LoVo (cell line): ENCODE results near the gene LACTBL1.
"Not testable (repeated sequence)": the region's sequence is repeated elsewhere in the genome, so short reads cannot be mapped to it uniquely, and the experiment has no call there.

Experiments
- DNase-seq: peaks from one replicate; pipeline ENCODE4 v3.0.0-alpha.2; 2016; ENCODE audit warnings: low spot score

The LACTBL1 gene

GRCh38 chr1:22972760-22973159 lies at the start of gene LACTBL1:
LACTBL1 (minus strand) TSS chr1:22972866; CDS start chr1:22972316, 550 bp downstream.
- no peak for DNase-seq

DNA sequence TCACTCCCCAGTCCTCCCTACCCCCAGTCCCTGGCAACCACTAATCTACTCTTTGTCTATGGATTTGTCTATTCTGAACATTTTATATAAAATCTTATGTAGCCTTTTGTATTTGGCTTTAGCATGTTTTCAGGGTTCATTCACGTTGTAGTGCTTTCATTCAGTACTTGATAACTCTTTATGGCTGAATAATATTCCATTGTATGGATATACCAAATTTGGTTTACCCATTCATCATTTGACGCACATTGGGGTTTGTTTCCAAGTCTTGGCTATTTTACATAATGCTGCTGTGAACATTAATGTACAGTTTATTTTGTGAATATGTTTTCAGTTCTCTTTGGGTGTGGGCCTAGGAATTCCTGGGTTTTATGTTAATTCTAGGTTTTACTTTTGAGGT lies 49.2 kb upstream of the LACTBL1 start:
- no peak for DNase-seq

DNA sequence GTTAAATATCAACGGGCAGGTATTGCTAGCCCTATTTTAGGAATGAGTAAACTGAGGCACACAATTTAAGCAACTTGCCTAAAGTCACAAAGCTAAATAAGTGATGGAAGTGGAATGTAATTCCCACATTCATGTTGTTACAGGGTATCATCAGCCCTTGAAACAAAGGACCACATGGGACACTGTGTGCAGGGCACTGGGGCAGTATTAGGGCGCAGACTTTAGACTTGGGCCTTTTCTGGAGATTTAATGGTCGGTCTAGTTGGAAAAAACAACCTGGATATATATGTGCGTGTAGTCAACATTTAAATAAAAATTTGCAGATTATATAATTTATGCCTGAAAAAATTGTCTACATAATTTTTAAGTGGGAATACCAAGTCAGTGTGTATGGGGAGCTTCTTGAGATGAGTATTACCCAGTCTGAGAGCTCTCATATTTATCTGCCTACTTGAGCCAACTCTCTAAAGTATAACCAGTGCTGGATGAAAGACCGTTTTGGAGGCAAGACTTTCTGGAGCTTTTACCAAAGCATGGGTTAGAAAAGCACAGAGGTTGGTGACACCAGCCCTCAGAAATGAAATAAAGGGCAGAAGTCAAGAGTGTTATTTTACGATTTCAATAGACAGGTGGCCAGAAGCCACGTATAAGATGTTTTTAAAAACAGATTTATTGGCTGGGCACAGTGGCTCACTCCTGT lies 48.2 kb upstream of the LACTBL1 start:
- DNase-seq, result peak; percentile 12

GRCh38 chr1:23019863-23020625 lies 47.4 kb upstream of the LACTBL1 start:
- DNase-seq, result peak; percentile 25

DNA sequence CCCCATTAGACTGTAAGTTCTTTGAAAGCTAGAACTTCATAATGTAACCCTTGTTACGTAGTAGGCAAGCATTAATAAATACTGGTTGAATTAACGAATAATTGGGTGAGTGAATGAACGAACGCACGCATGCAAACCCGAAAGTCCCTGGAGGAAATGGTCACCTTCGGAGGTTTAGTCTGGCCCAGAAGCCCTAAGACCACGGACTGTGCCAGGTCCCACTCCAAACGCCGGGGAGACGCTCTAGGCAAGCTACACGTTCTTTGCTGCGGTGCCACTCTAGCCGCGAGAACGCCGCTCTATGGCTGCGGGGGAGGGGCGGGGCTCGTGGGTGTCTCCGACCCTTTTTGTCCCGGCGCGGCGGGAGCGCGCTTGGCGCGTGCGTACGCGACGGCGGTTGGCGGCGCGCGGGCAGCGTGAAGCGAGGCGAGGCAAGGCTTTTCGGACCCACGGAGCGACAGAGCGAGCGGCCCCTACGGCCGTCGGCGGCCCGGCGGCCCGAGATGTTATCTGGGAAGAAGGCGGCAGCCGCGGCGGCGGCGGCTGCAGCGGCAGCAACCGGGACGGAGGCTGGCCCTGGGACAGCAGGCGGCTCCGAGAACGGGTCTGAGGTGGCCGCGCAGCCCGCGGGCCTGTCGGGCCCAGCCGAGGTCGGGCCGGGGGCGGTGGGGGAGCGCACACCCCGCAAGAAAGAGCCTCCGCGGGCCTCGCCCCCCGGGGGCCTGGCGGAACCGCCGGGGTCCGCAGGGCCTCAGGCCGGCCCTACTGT lies 46.6 kb upstream of the LACTBL1 start, which contains the start of gene KDM1A:
TSS of gene KDM1A (plus strand) at position 375 of the 769 bp plus-strand sequence. CDS start at position 504, 129 bp downstream.
- DNase-seq, result peak; percentile 97

- no peak for DNase-seq
Observed at GRCh38 chr1:23018661-23019093, 46.0 kb upstream of the LACTBL1 start.

DNA sequence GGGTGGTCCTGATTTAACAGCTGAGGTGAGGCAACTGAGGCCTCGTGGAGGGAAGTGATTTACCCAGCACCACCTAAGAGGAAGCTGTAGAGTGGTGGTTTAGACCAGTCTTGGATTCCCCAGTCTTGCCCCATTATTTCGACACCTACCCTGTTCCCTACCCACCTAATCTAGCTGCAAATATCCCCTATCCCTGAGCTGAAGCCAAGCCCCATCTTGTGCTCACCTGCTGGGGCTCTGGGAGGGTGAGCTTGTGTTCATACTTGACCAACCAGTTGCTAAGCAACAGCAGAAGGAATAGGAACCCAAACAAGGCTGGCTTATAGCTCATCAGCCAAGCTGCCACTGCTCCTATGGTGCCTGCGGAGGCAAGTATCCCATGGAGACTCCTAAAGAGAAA lies 41.0 kb upstream of the LACTBL1 start:
- no peak for DNase-seq

DNA sequence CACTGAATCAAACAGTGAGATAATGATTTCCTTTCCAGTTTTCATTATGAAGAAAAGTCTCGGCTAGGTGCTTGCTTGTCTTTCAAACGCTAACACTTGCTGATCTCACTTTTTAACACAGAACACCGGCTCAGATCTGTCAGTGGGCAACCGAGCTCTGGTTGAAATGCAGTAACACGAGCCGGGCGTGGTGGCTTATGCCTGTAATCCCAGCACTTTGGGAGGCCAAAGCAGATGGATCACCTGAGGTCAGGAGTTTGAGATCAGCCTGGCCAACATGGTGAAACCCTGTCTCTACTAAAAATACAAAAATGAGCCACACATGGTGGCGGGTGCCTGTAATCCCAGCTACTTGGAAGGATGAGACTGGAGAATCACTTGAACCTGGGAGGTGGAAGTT lies 37.4 kb upstream of the LACTBL1 start:
- not testable (repeated sequence) for DNase-seq

DNA sequence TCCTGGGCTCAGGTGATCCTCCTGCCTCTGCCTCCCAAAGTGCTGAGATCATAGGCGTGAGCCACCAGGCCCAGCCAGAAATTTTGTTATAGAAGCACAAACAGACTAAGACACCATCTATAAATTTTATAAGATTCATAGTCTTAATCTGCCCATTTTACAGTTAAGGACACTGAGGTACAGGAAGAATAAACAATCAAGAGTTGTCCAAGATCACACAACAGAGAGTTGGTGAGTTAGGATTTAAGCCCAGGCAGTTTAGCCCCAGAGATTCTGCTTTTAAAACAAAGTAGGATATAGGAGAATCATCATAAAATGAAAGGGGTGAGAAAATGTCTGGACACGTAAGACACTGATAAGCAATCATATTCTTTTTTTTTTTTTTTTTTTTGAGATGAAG lies 36.2 kb upstream of the LACTBL1 start:
- no peak for DNase-seq

GRCh38 chr1:23007106-23007505 lies 34.4 kb upstream of the LACTBL1 start:
- DNase-seq, result no peak

GRCh38 chr1:23004769-23005168 lies 32.1 kb upstream of the LACTBL1 start:
- DNase-seq, result not testable (repeated sequence)

- peak; percentile 39 for DNase-seq
Observed at GRCh38 chr1:23004112-23004511, 31.4 kb upstream of the LACTBL1 start.

DNA sequence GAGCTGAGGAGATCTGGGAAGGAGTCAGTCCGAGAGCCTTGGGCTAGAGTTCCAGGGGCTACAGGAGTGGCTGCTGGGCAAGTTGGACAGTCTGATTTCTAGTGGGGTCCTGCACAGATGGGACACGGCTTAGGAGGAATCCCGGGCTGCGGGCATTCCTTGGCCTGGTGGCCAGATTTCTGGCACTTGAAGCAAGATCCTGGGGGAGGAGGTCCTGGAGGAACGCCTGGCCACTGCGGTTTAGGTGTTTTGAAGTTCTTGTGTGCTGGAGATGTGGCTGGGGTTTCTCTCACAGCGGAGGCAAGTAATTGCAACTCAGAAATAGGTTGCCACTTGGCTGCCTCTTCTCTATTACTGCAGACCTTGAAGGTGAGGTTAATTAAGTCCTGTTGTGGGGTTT lies 29.6 kb upstream of the LACTBL1 start:
- DNase-seq, result not testable (repeated sequence)

DNA sequence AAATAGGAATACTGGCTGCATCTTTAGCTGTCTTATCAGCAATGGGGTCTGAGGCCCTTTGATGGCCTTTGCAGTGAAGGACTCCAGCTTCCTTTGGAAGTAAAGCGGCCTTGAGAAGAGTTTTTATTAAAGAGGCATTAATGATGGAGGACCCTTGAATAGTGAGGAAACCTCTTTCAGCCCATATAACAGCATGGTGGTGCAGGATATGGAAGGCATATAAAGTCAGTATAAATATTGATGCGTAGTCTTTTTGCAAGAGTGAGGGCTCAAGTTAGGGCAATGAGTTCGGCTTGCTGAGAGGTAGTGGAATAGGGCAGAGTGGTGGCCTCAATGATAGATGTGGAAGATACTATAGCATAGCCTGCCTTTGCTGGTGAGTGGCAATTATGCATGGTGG lies 27.5 kb upstream of the LACTBL1 start:
- not testable (repeated sequence) for DNase-seq

GRCh38 chr1:22997528-22997927 lies 24.9 kb upstream of the LACTBL1 start:
- not testable (repeated sequence) for DNase-seq

GRCh38 chr1:22995774-22996173 lies 23.1 kb upstream of the LACTBL1 start:
- DNase-seq, result no peak

GRCh38 chr1:22993220-22993795 lies 20.6 kb upstream of the LACTBL1 start:
- DNase-seq, result not testable (repeated sequence)

DNA sequence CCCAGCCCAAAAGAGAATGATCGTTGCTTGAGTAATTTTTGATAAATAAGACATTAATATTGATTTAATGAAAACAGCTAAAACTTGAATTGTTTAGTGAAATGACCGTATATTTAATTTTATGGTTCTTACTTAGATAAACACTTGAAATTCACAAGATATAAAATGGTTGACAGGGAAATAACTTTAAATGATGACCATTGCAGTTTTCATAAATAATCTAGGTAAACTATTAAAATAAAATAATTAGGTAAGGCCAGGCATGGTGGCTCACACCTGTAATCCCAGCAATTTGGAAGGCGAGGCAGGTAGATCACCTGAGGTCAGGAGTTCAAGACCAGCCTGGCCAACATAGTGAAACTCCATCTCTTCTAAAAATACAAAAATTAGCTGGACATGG lies 19.7 kb upstream of the LACTBL1 start:
- DNase-seq, result not testable (repeated sequence)

- DNase-seq, result no peak
Observed at GRCh38 chr1:22983944-22984343, 11.3 kb upstream of the LACTBL1 start.

DNA sequence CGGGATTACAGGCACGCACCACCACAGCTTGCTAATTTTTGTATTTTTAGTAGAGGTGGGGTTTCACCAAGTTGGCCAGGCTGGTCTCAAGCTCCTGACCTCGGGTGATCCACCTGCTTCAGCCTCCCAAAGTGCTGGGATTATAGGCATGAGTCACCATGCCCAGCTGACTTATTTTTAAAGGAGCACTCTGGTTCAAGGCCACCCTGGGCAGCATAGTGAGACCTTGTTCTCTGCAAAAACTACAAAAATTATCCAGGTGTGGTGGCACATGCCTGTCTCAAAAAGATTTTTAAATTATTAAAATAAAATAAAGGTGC lies 7.8 kb upstream of the LACTBL1 start:
- DNase-seq, result not testable (repeated sequence)

DNA sequence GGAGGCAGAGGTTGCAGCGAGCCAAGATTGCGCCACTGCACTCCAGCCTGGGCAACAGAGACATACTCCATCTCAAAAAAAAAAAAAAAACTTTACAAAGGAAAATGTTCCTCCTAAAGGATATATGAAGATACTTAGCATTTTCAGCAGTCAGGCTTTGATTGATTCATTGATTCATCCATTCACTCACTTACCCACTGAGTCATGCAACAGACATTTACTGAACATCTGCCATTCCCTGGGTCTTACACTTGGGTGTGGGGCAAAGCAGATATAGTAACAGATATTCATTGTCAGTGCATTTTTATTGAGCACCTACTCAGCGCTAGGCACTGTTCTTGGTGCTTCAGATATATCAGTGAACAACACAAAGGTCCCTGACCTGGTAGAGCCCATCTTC lies 5.6 kb upstream of the LACTBL1 start:
- DNase-seq, result no peak
